ENCODE measurements around the gene ATF7IP2. TPM values are rescaled to one million over a fixed set of nuclear protein-coding genes. Genes with fewer than 3 reads are reported as not detected.
"Not testable (repeated sequence)": the region's sequence is repeated elsewhere in the genome, so short reads cannot be mapped to it uniquely, and the experiment has no call there.

The ATF7IP2 gene
- total RNA-seq, 2 experiments from 2014 or later = 12.3 to 12.4 TPM

- ChIA-PET CTCF (no interaction called here), POLR2A (no interaction called here)
These were observed 12.3 kb upstream of the ATF7IP2 start for GRCh38 chr16:10373556-10373955.

- ChIA-PET POLR2A (no interaction called here), CTCF (no interaction called here)
These were observed 9.6 kb upstream of the ATF7IP2 start for GRCh38 chr16:10376229-10376628.

DNA sequence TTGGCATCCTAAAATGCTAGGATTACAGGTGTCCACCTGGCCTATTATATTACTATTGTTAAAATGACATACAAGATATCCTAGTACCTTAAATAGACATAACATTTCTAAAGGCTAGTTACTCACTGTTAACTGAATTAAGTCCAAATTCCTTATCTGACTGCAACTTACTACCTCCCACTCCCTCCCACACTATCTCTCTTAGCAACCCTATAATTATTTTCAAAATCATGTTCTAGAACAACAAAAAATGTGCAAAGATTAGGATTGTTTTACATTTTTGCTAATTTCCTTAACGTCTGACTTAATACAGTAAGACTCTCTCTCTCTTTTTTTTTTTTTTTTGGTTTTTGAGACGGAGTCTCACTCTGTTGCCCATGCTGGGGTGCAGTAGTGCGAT lies 2.2 kb upstream of the ATF7IP2 start:
- POLR2A ChIA-PET = no interaction called here
- CTCF ChIA-PET = no interaction called here

DNA sequence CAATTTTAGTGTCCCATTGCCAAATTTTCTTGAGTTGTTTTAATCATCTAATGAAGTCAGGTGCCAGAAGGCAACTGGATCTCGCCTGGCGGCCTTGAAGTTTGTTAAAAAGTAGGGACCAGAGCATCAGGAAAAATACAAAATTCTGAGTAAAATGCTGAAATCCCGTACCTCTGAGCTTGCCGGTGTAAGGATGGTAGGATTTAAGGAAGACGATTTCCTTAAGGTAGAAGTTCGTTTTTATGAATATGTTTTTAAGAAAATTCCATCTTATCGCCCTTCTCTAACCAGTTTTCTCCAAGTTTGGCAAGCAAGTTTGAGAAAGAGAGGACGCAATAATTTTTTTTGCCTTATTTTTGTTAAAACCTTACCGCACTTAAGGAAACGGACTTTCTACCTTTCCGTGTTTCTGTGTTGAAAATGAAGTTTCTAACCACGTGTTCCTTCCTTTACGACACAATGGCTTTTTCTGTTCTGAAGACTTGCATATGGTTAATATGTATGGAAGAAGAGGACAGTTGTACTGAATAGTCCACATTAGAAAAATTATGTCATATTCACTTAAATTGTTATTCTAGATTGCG lies 748 bp downstream of the ATF7IP2 start:
- CTCF ChIA-PET = interaction anchor here (1.2 kb wide), 1 partner anchor 129 kb away, joined by 3 read pairs; no protein-coding TSS in a partner anchor

GRCh38 chr16:10387188-10387617 lies 1.3 kb downstream of the ATF7IP2 start:
- ChIA-PET CTCF (no interaction called here), POLR2A (no interaction called here)

More for the DNA sequence above, 748 bp downstream of the ATF7IP2 start:
- POLR2A ChIA-PET = interaction anchor here (0.5 kb wide), 1 partner anchor 65 kb away, joined by 3 read pairs; no protein-coding TSS in a partner anchor

DNA sequence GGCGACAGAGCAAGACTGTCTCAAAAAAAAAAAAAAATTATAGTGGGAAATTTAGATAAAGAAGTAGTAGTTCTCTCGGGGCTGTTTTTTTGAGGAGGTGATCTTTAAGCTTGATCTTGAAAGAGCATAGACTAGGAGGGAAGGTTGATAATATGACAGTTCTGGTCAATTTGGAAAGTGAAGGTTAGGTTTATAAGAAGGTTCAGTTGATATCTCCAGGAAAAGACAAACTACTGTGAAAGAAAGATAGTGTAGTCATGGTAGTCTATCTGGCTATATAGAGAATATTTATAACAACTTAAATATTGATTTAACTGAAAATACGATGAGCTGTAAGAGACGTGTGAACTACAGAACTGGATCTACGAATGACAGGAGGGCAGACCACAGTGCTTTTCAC lies 3.1 kb downstream of the ATF7IP2 start:
- ChIA-PET POLR2A (interaction anchor here (0.6 to 0.7 kb wide), 2 partner anchors 70 to 1583 kb away, joined by 3 to 5 read pairs; no protein-coding TSS in a partner anchor), CTCF (no interaction called here)

- POLR2A ChIA-PET = no interaction called here
These were observed 4.5 kb downstream of the ATF7IP2 start for GRCh38 chr16:10390330-10390729.

DNA sequence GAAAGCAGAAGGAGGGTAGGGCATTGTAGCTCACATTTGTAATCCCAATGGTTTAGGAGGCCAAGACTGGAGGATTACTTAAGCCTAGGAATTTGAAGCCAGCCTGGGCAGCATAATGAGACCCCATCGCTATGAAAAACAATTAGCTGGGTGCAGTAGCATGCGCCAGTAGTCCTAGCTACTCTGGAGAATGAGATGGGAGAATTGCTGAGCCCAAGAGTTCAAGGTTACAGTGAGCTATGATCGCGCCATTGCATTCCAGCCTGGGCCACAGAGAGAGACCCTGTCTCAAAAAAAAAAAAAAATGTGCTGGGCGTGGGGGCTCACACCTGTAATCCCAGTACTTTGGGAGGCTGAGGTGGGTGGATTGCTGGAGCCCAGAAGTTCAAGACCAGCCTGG lies 5.0 kb downstream of the ATF7IP2 start:
- ChIA-PET POLR2A (no interaction called here), CTCF (no interaction called here)

More at GRCh38 chr16:10390330-10390729, 4.5 kb downstream of the ATF7IP2 start:
- CTCF ChIA-PET = interaction anchor here (1.0 kb wide), 1 partner anchor 119 kb away, joined by 3 read pairs; no protein-coding TSS in a partner anchor

DNA sequence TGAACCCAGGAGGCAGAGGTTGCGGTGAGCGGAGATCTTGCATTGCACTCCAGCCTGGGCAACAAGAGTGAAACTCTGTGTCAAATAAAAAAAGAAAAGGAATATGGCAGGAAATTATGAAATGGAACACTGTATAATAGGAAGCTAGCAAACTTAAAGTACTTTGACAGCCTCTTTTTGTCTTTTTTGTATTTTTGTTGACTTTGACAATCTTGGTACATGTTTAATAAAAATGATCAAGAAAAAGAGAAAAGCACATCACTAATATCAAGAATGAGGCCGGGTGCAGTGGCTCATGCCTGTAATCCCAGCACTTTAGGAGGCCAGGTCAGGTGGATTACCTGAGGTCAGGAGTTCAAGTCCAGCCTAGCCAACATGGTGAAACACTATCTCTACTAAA lies 5.5 kb downstream of the ATF7IP2 start:
- ChIA-PET POLR2A (no interaction called here), CTCF (interaction anchor here (0.7 kb wide), 1 partner anchor 141 kb away, joined by 3 read pairs; no protein-coding TSS in a partner anchor)

DNA sequence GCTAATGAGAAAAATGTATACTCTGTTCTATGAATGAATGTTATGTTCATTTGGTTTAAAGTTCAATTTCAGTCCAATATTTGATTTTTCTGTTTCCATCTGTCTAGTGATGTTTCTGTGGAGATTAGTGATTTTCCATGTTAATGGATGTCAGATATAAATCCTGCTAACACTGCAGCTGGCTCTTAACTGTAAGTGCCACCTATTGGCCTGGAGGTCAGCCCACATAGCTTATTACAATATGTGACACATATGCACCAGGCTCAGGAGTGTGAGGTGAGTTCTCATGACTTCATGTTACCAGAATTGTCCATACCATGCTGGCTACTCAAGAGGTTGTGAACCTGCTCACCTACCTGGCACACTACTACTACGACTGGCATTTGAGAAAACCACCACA lies 17.1 kb downstream of the ATF7IP2 start:
- ChIA-PET CTCF (no interaction called here), POLR2A (no interaction called here)

DNA sequence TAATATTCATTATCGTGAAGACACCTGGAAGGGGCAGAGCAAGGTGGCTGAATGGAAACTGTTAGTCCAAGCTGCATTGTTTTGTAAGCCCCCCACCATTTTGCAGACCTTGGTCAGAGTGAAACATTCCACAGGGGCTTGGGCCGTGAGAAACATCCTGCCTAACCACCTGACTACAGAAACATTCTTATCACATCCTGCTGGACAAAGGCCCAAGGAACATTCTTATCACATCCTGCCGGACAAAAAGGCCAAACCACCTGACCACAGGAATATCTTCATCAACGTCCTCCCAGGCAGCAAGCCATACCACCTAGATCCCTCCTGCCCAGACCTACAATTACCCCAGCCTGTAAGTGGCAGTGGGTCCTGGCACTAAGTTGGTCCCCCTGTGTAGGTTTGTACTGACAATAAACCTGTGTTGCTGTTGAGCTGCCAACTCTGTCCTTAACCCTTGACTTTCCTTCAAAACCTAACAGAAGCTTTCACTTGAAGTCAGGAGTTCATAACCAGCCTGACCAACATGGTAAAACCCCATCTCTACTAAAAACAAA lies 19.6 kb downstream of the ATF7IP2 start:
- POLR2A ChIA-PET = no interaction called here
- CTCF ChIA-PET = no interaction called here

- POLR2A ChIA-PET = no interaction called here
- CTCF ChIA-PET = no interaction called here
These were observed 23.0 kb downstream of the ATF7IP2 start for GRCh38 chr16:10408824-10409381.

- POLR2A ChIA-PET, CTCF ChIA-PET: not testable (repeated sequence)
These were observed 23.9 kb downstream of the ATF7IP2 start for GRCh38 chr16:10409713-10410112.

- CTCF ChIA-PET = no interaction called here
- POLR2A ChIA-PET = no interaction called here
These were observed 24.6 kb downstream of the ATF7IP2 start for GRCh38 chr16:10410469-10410868.

GRCh38 chr16:10412935-10413601 lies 27.2 kb downstream of the ATF7IP2 start:
- POLR2A ChIA-PET = no interaction called here
- CTCF ChIA-PET = no interaction called here

GRCh38 chr16:10418204-10418603 lies 32.3 kb downstream of the ATF7IP2 start:
- CTCF ChIA-PET, POLR2A ChIA-PET: not testable (repeated sequence)

DNA sequence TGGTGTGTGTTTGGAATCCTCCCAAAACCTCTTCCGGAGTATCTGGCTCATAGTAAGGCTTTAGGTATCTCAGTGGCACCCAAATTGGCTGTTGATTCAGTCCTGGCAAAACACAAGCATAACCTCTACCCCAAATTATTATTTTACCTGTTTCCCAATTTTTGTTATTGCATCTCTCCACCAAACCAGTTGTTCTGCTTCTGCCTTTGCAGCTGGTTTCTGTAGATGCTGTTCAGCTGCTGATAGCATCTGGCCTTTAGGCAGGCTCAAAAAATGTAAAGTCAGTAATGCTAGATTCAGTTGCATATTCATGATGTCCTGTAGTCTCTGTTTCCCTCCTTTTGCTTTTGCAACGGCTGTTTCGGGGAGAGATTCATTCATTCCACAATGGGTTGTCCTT lies 33.8 kb downstream of the ATF7IP2 start:
- ChIA-PET POLR2A (no interaction called here), CTCF (no interaction called here)

DNA sequence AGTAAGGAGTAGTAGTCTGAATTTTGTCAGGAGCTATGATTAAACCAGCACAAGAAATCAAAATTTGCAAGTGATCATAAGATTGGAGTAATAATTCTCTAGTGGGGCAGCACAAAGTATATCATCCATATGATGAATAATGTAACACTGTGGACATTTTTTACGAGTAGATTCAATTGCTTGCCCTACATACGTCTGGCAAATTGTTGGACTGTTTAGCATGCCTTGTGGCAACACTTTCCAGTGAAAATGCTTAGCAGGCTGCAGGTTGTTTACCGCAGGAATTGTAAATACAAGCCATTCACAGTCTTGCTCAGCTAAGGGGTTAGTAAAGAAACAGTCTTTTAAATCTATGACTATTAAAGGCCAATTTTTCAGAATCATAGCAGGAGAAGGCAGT lies 35.7 kb downstream of the ATF7IP2 start:
- CTCF ChIA-PET = no interaction called here

DNA sequence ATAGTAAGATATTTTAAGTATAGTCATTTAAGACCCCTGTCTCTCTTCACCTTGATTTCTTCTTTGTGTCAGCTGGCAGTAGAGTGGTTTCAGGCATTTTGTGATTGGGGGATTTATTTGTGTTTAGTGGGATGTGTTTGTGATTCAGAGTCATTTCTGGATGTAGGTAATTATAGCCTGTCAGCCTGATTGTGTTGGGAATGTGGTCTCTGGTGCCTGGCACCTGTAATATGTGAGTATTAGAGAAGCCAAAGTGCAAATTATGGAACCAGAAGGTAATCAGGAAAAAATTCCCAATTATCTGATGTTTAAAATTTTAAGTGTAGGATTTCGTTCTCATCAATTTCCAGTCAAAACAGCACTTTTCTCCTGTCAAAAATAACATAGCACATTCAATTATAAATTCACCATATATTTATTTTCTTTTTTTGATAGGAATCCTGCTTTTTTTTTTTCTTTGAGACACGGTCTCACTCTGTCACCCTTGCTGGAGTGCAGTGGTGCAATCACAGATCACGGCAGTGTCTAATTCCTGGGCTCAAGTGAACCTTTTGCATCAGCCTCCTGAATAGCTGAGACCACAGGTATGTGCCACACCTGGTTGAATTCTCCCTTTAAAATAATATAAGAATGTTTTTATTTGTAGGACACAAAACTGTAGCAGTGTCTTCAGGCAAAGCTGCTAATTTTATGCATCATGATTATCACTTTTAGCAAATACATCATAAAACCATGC lies 42.7 kb downstream of the ATF7IP2 start:
- POLR2A ChIA-PET = no interaction called here

More for the DNA sequence above, 35.7 kb downstream of the ATF7IP2 start:
- POLR2A ChIA-PET = interaction anchor here (0.6 kb wide), 1 partner anchor 33 kb away, joined by 5 read pairs; no protein-coding TSS in a partner anchor

GRCh38 chr16:10429299-10429969 lies 43.6 kb downstream of the ATF7IP2 start:
- CTCF ChIA-PET = not testable (repeated sequence)

More for the DNA sequence above, 42.7 kb downstream of the ATF7IP2 start:
- CTCF ChIA-PET = no interaction called here

More at GRCh38 chr16:10429299-10429969, 43.6 kb downstream of the ATF7IP2 start:
- POLR2A ChIA-PET = not testable (repeated sequence)
